HG03442 (cell line): Measurements from ENCODE around the gene ITPR1.

ENCODE experiments used
- ATAC-seq: cut with Tn5 transposase; IDR thresholded peaks from one replicate; pipeline ENCODE4 v1.9.1; 2021; ENCODE audit warnings: mild to moderate bottlenecking, moderate library complexity; ENCODE audit not compliant: unreplicated experiment

ITPR1 gene

GRCh38 chr3:4629095-4630007, 136.2 kb downstream of the ITPR1 start:
- ATAC-seq, result no peak

- no peak for ATAC-seq
These were observed 140.2 kb downstream of the ITPR1 start for GRCh38 chr3:4633078-4634004.

- ATAC-seq, result no peak
These were observed 141.7 kb downstream of the ITPR1 start for GRCh38 chr3:4634894-4635293.

- no peak for ATAC-seq
These were observed 144.1 kb downstream of the ITPR1 start for GRCh38 chr3:4637265-4637664.

- ATAC-seq, result no peak
These were observed 148.9 kb downstream of the ITPR1 start for GRCh38 chr3:4641863-4642563.

- ATAC-seq, result no peak
These were observed 149.5 kb downstream of the ITPR1 start for GRCh38 chr3:4642611-4643010.

- ATAC-seq, result no peak
These were observed 150.9 kb downstream of the ITPR1 start for GRCh38 chr3:4643904-4644547.

GRCh38 chr3:4644951-4645350, 151.8 kb downstream of the ITPR1 start:
- no peak for ATAC-seq

GRCh38 chr3:4645468-4645867, 152.3 kb downstream of the ITPR1 start:
- no peak for ATAC-seq

GRCh38 chr3:4647411-4647810, 154.3 kb downstream of the ITPR1 start:
- no peak for ATAC-seq

GRCh38 chr3:4655145-4656045, 162.2 kb downstream of the ITPR1 start:
- no peak for ATAC-seq

- ATAC-seq, result no peak
These were observed 162.9 kb downstream of the ITPR1 start for GRCh38 chr3:4656059-4656458.

- ATAC-seq, result no peak
These were observed 163.6 kb downstream of the ITPR1 start for GRCh38 chr3:4656626-4657328.

- ATAC-seq, result no peak
These were observed 167.8 kb downstream of the ITPR1 start for GRCh38 chr3:4660936-4661335.

GRCh38 chr3:4664412-4664811, 171.3 kb downstream of the ITPR1 start:
- no peak for ATAC-seq

GRCh38 chr3:4665197-4665596, 172.0 kb downstream of the ITPR1 start:
- ATAC-seq, result no peak

GRCh38 chr3:4666071-4666470, 172.9 kb downstream of the ITPR1 start:
- ATAC-seq, result no peak

- no peak for ATAC-seq
These were observed 177.2 kb downstream of the ITPR1 start for GRCh38 chr3:4670352-4670751.

- no peak for ATAC-seq
These were observed 179.7 kb downstream of the ITPR1 start for GRCh38 chr3:4672725-4673275.
